Left lung (tissue), 10 donors: ENCODE data around the gene OPCML. TPM values are rescaled to one million over a fixed set of nuclear protein-coding genes. Genes with fewer than 3 reads are reported as not detected.

ENCODE experiments used
- ATAC-seq: fragments of 200-7000 bp; cut with Tn5 transposase; one replicate; pipeline ENCODE4 v1.9.1; 2020; ENCODE audit warnings: moderate library complexity
- DNase-seq, 4 donors: peaks; one replicate each; pipeline ENCODE4 v3.0.0-alpha.2; 2013 to 2020
- H3K27ac ChIP-seq, 2 donors: fragments of 200-600 bp; sonication (generic) in 1 of 2; one replicate each; pipeline versions ENCODE4 v1.5.0 to v1.8.0; 2020 to 2021
- H3K27me3 ChIP-seq, 2 donors: fragments of 200-600 bp; sonication (generic) in 1 of 2; one replicate each; pipeline versions ENCODE4 v1.5.0 to v1.8.0; 2020 to 2021
- H3K36me3 ChIP-seq, 2 donors: fragments of 200-600 bp; sonication (generic) in 1 of 2; one replicate each; pipeline versions ENCODE4 v1.5.0 to v1.8.0; 2020 to 2021
- H3K4me1 ChIP-seq, 2 donors: fragments of 200-600 bp; one replicate each; pipeline ENCODE4 v1.8.0; 2021
- H3K4me3 ChIP-seq, 2 donors: fragments of 200-600 bp; sonication (generic) in 1 of 2; one replicate each; pipeline versions ENCODE4 v1.5.0 to v1.8.0; 2020 to 2021; ENCODE audit warnings: mild to moderate bottlenecking in 1 of 2
- H3K9me3 ChIP-seq, 2 donors: fragments of 200-600 bp; sonication (generic) in 1 of 2; one replicate each; pipeline versions ENCODE4 v1.5.0 to v1.8.0; 2020 to 2021
- CTCF ChIP-seq, 2 donors: fragments of 200-600 bp; sonication (generic) in 1 of 2; IDR thresholded peaks; one replicate each; pipeline versions ENCODE4 v1.5.0 to v1.8.0; 2021; ENCODE audit warnings: antibody characterized with exemption in 2 of 2
- intact Hi-C, 2 donors: fragments of 100-400 bp; cut with DNase I; formaldehyde crosslinking; loops; one replicate each; pipeline versions ENCODE4 v1.11.2 to v1.14.2; 2022
- polyA plus RNA-seq, 6 donors: library from polyadenylated mRNA; unstranded; fragments of 120-200 nt; gene quantifications; one replicate each; pipeline ENCODE4 v1.2.1, GENCODE V29; 2013; ENCODE audit not compliant: insufficient read length in 6 of 6
- total RNA-seq, 2 donors: library from RNA; stranded (reverse); fragmentation: NEBNext Ultra II Directional; extraction: Animal tissue kit (Norgen Biotek cat#: 25700); gene quantifications; one replicate each; pipeline ENCODE4 v1.2.1, GENCODE V29; 2021
- donor health status: DM: no; HTN: yes; CAD: no.
- donor health status: DM: no; HTN: no; CAD: no.

OPCML gene
- total and polyA plus RNA-seq, 8 donors, result 0.98 to 5.3 (median 1.9) TPM; not detected in 2

- H3K36me3 ChIP-seq, result no peaks in the 10 kb centered on the region
- intact Hi-C loops, result no loop called here
- H3K9me3 ChIP-seq, result no peaks in the 10 kb centered on the region
- H3K4me1 ChIP-seq, result no peaks in the 10 kb centered on the region
- H3K4me3 ChIP-seq, result no peak overlapping the region
- H3K27me3 ChIP-seq, result no peaks in the 10 kb centered on the region
- DNase-seq (no peak), ATAC-seq (no peak)
- H3K27ac ChIP-seq, result no peak overlapping the region
- TF ChIP-seq CTCF (IDR thresholded peaks at IDR 0.05), result no peak
Measured at GRCh38 chr11:133311230-133311629, 221.1 kb downstream of the OPCML start.

DNA sequence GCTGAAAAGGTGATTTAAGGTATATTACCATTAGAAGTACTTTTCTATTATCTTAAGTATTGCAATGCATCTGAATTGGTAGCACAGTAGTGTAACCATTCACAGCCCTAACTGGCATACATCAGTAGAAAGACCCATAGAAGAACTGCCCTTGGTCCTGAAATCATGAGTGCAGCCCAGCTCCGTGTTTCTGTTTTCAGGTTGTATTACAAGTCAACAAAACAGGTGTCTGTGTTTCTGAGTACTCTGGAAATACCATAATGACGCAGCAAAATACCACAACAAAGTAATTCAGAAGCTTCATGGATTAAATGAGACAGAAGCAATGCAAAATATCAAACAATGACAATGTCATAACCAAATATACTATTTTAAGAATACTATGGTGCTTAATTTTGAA, 226.3 kb downstream of the OPCML start:
- intact Hi-C loops, result no loop called here
- TF ChIP-seq CTCF (IDR thresholded peaks at IDR 0.05), result no peak

DNA sequence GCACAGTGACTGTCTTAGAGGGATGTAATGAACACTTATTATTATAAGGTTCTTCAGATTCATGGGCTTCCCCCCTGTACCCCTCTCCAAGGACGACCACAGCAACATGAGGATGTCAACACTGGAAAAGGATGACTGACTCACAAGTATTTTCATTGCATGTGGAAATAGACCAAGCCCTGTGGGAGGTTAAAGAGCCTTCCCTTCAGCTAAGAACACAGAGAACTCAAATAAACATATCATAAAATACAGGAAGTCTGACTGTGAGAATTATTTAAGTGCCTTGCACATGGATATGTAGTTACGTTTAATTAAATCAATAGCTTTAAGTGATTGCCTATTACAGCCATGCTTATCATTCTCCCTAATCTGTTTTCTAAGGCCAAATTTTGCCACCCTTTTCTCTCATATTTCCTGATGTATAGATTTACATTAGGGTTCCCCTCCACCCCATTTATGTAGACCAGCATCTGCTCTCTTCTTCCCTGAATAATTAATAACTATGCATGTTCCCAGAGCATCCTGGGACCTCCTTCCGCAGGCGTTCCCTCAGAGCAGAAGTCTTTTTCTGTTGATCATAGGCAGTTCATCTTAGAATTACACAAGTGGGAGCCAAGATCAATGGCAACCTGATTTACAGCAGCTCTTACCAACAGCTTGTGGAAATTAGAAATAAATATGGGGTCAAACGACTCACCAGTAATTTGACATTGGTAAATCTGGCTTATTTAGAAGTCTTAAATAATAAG, 226.9 kb downstream of the OPCML start:
- ATAC-seq (no peak), DNase-seq (no peak)
- intact Hi-C loops, result no loop called here
- no peaks in the 10 kb centered on the region for H3K36me3 ChIP-seq
- no peaks in the 10 kb centered on the region for H3K4me1 ChIP-seq
- no peaks in the 10 kb centered on the region for H3K9me3 ChIP-seq
- H3K4me3 ChIP-seq, result no peak overlapping the region
- TF ChIP-seq CTCF (IDR thresholded peaks at IDR 0.05), result no peak
- no peak overlapping the region for H3K27ac ChIP-seq
- no peaks in the 10 kb centered on the region for H3K27me3 ChIP-seq

More for the DNA sequence above, 226.3 kb downstream of the OPCML start:
- H3K27ac ChIP-seq, result no peak overlapping the region
- H3K4me3 ChIP-seq, result no peak overlapping the region
- H3K9me3 ChIP-seq, result no peaks in the 10 kb centered on the region
- ATAC-seq, result no peak
- no peak for DNase-seq
- H3K27me3 ChIP-seq, result no peaks in the 10 kb centered on the region
- no peaks in the 10 kb centered on the region for H3K36me3 ChIP-seq
- no peaks in the 10 kb centered on the region for H3K4me1 ChIP-seq

DNA sequence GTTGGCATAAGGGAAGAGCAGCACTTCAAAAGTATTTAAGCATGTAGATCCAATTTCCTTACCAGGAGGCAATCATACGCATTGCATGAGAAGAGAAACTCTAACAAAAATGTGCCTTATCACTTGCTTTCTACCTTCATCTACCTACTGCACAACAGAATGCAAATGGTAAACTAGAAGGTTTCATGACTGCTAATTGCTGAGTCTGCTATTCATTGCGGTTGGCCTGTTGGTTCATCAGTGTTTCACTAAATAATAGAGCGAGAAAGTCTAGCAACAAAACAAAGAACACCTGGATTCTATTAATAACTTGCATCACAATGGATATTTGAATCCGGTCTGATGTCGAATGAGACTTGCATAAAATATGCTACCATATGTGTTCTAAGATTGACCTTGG, 229.0 kb downstream of the OPCML start:
- Histone ChIP-seq H3K36me3 (no peaks in the 10 kb centered on the region), H3K4me3 (no peak overlapping the region), H3K27me3 (no peaks in the 10 kb centered on the region), H3K27ac (no peak overlapping the region), H3K4me1 (no peaks in the 10 kb centered on the region), H3K9me3 (no peaks in the 10 kb centered on the region)
- intact Hi-C loops, result no loop called here
- no peak for TF ChIP-seq CTCF (IDR thresholded peaks at IDR 0.05)
- DNase-seq (no peak), ATAC-seq (no peak)

DNA sequence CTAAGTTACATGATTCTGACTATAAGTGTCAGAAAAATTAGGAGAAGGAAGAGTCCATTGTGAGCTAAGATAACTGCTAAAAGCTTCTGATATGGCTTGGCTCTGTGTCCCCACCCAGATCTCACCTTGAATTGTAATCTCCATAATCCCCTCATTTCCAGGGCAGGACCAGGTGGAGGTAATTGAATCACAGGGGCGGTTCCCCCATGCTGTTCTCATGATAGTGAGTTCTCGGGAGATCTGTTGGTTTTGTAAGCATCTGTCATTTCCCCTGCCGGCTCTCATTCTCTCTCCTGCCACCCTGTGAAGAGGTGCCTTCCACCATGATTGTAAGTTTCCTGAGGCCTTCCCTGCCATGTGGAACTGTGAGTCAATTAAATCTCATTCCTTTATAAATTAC, 230.2 kb downstream of the OPCML start:
- intact Hi-C loops, result no loop called here
- TF ChIP-seq CTCF (IDR thresholded peaks at IDR 0.05), result no peak
- no peaks in the 10 kb centered on the region for H3K36me3 ChIP-seq
- ATAC-seq, result no peak
- no peak overlapping the region for H3K27ac ChIP-seq
- no peaks in the 10 kb centered on the region for H3K27me3 ChIP-seq
- no peaks in the 10 kb centered on the region for H3K9me3 ChIP-seq
- H3K4me1 ChIP-seq, result no peaks in the 10 kb centered on the region
- no peak overlapping the region for H3K4me3 ChIP-seq
- DNase-seq, result no peak
